Inflammatory macrophage treated with lipopolysaccharide for 1 hour (primary cell): ENCODE results near the gene TLX2.

Source experiments
- DNase-seq, 2 donors: peaks; one replicate each; pipeline ENCODE4 v3.0.0-alpha.2; 2020 to 2022

Gene TLX2

GRCh38 chr2:74497777-74498499 lies 16.3 kb upstream of the TLX2 start:
- DNase-seq: no peak

GRCh38 chr2:74498500-74499266 lies 15.6 kb upstream of the TLX2 start:
- DNase-seq: peak in 1 of 2 donors; percentile 45

GRCh38 chr2:74499267-74499939 lies 14.8 kb upstream of the TLX2 start, which contains the start of gene LBX2:
Gene LBX2, minus strand, starts transcription at chr2:74499603. Its CDS starts 66 bp downstream, at chr2:74499537.
- no peak for DNase-seq

GRCh38 chr2:74499940-74500577 lies 14.2 kb upstream of the TLX2 start:
- DNase-seq: no peak

GRCh38 chr2:74500578-74500946 lies 13.7 kb upstream of the TLX2 start:
- DNase-seq: no peak

DNA sequence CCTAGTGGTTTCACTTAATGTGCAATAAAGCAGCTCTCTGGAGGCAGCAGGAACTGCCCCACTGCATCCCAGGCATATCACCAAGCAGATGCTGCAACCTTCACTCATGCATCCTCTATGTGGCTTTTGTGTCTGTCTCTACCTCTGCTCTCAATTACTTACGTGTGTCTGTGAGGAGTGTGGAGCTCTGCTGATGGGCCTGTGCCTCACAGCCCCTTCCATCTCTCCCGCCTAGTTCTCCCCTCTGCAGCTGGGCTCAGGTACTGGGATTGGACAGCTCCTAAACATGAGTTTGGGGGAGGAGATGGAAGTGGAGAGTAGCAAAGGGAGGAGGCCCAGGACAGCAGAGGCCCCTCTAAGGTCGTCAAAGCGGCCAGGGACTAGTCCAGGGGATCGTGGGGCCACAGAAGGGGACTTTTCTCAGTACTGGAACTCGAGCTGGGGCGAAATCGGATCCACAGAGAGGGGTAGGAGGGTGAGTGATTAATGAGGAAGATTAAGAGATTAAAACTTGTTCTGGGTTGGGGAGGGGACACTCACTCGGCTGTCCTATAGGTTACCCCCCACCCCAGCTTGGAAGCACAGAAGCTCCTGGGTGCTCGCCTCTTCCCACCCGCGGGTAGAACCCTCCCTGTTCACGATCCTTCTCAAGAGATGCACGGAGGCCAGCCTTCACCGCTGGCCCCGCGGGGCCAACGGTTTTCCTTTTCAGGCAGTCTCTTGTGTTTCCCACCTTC lies 12.7 kb upstream of the TLX2 start:
- no peak for DNase-seq

DNA sequence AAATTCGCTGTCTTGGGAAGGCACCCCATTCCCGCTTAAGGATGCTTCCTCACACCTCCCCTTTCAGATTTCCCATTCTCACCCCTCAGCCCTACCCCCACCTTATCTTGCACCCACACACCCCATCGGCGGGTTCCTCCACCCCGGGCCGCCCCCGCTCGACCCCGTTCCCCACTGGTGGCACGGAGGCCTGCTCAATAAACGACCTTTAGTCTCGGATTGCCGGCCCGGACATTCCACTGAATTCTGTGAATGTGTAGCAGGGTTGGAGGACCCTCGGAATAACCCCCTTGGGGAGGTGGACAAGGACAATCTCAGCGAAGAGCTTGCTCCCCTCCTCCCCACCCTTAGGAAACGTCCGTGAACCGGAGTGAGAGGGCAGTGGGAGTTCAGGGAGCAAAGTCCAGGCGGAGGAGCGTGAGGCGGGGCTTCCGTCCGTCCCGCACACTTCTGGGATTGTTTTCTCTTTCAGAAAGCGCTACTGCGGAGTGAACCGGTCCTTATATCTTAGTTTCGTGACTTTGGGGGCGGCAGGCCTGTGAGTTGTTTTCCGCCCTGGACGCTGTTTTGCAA lies 12.0 kb upstream of the TLX2 start:
- DNase-seq: no peak

- peak; percentile 67 to 70 for DNase-seq
These were observed 11.3 kb upstream of the TLX2 start for GRCh38 chr2:74502720-74503505.

- no peak for DNase-seq
These were observed 10.5 kb upstream of the TLX2 start for GRCh38 chr2:74503506-74504475.

- DNase-seq: no peak
These were observed 9.7 kb upstream of the TLX2 start for GRCh38 chr2:74504591-74504990.

DNA sequence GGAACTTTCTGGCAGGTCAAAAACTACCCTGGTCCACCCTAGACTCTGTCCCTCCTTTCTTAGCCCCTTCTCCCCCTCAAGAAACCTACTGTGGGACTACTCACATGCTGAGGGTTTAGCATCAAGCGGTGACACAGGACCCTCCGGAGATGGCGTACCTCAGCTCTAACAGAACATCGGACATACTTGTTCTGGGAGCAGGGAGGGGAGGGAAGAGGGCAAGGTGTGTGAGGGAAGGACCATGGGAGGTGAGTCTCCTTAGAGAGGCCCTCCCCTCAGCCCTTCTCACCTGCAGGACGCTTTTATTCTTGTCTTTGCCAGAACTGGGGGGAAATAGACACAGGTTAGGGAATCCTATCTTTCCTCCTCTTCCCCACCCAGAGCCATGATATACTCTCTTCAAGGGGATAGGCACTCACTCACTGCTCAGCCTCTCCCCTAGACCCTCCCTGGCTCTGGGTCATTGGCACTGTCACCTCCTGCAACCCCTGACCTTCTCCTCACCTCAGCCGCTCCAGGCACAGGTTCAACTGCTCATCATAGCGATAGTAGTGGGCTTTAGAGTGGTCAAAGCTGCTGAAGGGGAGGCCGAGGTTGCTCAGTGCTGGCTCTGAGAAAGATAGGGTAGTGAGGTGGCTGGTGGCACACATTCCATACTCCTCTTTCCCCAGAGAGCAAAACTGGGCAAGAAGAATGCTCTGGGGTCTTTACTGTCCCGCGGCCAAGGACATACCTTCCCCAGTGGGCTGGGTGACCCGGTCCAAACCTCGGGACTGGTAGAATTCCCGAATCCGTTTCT lies 8.6 kb upstream of the TLX2 start:
- DNase-seq: no peak

DNA sequence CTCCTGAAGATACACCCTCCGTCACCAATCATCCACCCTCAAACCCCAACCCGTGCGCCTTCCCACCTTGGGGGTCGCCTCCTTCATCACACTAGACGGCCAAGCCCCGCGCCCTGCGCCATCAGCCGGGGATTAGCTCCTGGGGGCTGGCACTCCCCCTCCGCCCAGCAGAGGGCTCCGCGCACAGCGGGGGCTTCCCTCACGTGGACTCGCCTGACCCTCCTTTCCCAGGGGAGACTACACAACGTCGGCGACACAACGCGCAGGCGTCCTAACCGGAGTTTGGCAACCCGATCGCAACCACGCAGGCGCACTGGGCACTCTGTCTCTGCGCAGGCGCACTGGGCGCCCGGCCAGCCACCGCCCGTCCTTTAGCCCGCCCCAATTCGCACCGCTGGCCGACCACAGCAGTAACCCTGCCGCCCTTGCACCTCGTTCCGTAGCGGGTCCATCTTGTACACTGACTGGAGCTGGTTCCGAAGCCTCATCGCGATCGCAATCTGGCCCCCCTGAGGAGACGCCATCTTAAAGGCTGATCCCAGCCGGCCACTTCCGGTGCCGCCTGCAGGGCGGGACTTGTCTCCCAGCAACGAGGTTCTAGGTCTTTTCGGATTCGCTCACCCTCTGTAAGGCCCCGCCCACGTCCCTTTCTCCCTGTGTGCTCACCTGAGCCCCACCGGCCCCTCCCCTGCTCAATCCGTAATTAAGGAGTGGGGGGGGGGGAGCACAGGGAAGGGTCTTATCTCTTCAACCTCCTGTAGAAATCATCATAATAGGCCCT lies 6.9 kb upstream of the TLX2 start, which contains the start of gene PCGF1:
Gene PCGF1 (minus strand): TSS at position 551 of the 781 bp plus-strand sequence. CDS start 27 bp downstream, at position 524.
- DNase-seq: peak; percentile 96 to 99

DNA sequence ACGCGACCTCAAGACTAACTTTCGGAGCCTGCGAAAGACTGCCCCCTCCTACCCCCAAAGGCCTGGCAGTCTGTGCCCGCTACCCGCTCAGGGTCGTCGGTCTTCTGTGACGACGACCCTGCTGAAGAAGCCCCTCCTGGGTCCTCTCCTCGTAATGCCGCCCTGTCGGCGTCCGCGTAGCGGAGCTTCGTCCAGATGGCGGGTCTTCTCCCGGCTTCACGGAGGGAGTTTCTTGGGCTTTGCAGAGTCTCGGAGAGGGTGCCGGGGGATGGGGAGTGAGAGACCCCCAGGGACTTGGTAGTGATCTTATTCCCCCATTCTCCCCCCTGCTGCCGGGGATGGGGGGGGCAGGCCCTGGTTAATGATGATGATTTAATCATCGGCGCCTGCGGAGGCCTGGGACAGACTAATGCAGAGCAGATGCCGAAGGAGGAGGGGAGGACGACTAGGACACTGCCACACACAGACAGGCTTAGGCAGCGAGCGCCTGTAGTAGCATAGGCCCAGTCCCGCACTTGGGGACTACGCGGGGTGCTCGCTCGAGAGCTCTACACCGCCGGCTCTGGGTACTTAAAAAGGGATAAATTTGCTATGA lies 6.2 kb upstream of the TLX2 start:
- no peak for DNase-seq

GRCh38 chr2:74510272-74510671 lies 4.0 kb upstream of the TLX2 start:
- no peak for DNase-seq

DNA sequence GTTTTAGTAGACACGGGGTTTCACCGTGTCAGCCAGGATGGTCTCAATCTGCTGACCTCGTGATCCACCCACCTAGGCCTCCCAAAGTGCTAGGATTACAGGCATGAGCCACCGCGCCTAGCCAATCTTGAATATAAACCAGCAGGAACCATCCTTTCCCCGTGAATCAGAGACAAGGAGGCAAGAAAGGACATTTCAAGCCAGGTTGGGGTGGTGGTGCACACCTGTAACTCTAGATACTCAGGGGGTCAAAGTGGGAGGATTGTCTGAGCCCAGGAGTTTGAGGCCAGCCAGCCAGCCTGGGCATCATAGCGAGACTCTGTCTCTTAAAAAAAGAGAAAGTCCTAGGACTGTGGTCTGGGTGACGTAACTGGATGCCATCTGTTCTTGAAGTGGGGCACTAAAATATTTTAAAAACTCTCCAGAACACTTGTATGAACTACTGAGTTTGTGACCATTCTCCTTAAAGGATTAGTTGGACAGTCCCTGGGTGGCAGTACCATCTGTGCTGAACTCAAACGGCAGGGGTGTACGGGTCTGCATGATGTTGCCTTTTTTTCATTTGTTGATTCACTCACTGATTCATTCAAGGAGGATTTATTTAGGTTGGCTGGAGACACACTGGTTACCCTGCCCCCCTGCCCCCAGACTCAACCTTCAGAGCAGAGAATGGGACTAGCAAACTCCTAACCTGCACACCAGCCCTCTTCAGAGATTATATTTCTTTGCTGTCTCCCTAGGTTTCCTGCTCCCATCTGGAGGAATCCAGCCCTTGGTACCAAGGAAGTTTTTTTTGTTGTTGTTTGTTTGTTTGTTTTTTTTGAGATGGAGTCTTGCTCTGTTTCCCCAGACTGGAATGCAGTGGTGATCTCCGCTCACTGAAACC lies 2.9 kb upstream of the TLX2 start:
- no peak for DNase-seq

DNA sequence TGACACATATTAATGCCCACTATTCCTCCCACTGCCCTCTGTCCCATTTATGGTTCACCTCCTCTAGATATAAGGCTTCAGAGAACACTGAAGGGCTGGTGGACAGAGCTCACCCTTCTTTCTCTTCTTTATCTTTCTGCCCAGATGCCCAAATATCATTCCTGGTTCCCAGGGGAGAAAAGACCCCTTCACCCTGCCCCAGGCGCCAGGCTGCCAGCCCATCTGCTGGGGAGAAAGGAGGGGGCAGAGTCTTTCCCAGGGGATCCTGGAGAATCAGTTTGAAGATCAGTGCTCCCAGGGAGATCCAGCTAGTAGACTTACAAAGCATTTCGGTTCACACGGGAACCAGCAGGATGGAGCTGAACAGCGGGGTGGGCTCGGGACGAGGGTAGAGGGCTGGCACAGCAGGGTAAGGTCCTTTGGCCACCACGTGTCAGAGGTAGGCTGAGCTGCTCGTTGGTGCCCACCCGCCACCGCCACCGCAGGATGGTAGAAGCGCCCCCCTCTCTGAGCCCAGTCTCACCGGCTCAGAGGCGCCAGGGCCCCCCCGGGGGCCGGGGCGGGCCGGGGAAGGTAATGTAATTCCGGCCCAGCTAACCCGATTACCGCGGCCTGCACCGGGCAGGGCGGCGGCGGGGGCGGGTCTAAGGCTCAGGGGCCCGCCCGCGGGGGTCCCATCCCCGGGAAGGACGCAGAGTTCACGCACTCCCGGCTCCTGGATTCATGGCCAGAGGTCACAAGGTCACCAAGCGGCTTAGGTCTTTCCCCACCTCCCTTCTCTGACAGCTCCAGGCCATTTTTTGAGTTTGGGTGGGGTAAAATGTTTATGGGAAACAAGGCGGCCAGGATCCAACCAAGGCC lies 1.3 kb upstream of the TLX2 start:
- DNase-seq: no peak
